Colonic mucosa (tissue), 4 donors: ENCODE data around the gene GMPPB. TPM values are rescaled to one million over a fixed set of nuclear protein-coding genes. Genes with fewer than 3 reads are reported as not detected.
"Not testable (repeated sequence)": the region's sequence is repeated elsewhere in the genome, so short reads cannot be mapped to it uniquely, and the experiment has no call there.

Experiments used
- DNase-seq: peaks from one replicate; pipeline ENCODE4 v3.0.0-alpha.2; 2020
- H3K27ac ChIP-seq: fragments of 200-600 bp; one replicate; pipeline ENCODE4 v1.8.0; 2021
- H3K27me3 ChIP-seq: fragments of 200-600 bp; one replicate; pipeline ENCODE4 v1.8.0; 2021
- H3K36me3 ChIP-seq: fragments of 200-600 bp; one replicate; pipeline ENCODE4 v1.8.0; 2021
- H3K4me1 ChIP-seq: fragments of 200-600 bp; one replicate; pipeline ENCODE4 v1.8.0; 2021; ENCODE audit warnings: mild to moderate bottlenecking
- H3K4me3 ChIP-seq: fragments of 200-600 bp; one replicate; pipeline ENCODE4 v1.8.0; 2021
- H3K9ac ChIP-seq, 2 donors: one replicate each; pipeline ENCODE4 v1.7.0; 2013; ENCODE audit warnings: control low read depth in 2 of 2, low read depth in 2 of 2, low read length in 2 of 2
- H3K9me3 ChIP-seq: fragments of 200-600 bp; one replicate; pipeline ENCODE4 v1.8.0; 2021
- CTCF ChIP-seq: fragments of 200-600 bp; IDR thresholded peaks from one replicate; pipeline ENCODE4 v1.8.0; 2022; ENCODE audit warnings: antibody characterized with exemption, mild to moderate bottlenecking
- intact Hi-C: fragments of 100-400 bp; cut with DNase I; formaldehyde crosslinking; loops from one replicate; pipeline ENCODE4 v1.14.1; 2022
- total RNA-seq, 2 donors: library from RNA; stranded (reverse); fragmentation: NEBNext Ultra II Directional in 1 of 2; extraction: Animal tissue kit (Norgen Biotek cat#: 25700) in 1 of 2; gene quantifications; one replicate each; pipeline ENCODE4 v1.2.1, GENCODE V29; 2021
- donor health status: healthy.
- donor health status: DM: no; HTN: no; CAD: no.
- donor health status: DM: no; HTN: no; CAD: no.

The GMPPB gene
- total RNA-seq, 2 donors from 2014 or later = 59.6 to 127 TPM

GRCh38 chr3:49751501-49751900, 27.8 kb upstream of the GMPPB start:
- H3K4me1 ChIP-seq = no peaks in the 10 kb centered on the region
- H3K36me3 ChIP-seq = no peaks in the 10 kb centered on the region
- intact Hi-C loops = no loop called here
- no peak overlapping the region for H3K27ac ChIP-seq
- H3K9ac ChIP-seq = no peak overlapping the region
- no peaks in the 10 kb centered on the region for H3K27me3 ChIP-seq
- no peak for TF ChIP-seq CTCF
- H3K9me3 ChIP-seq = no peaks in the 10 kb centered on the region
- DNase-seq = no peak
- H3K4me3 ChIP-seq = no peak overlapping the region

DNA sequence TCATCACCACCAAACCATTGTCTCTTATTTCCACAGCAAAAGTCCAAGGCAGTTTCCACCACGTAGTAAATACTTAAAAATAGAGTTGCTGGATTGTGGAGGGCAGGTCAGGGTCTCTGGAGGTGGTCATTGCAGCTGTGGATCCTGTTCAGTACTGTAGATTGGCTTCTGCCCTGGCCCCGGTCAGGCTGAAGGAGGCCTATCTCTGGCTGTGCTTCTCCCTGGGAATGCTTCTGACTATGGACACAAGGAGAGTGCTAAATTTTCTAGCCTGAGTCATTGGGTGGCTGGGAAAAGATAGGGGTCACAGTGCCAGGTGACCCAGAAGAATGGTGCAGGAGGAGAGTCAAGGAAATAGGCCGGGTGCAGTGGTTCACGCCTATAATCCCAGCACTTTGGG, 26.3 kb upstream of the GMPPB start:
- no peak overlapping the region for H3K9ac ChIP-seq
- H3K36me3 ChIP-seq = no peaks in the 10 kb centered on the region
- TF ChIP-seq CTCF = no peak
- intact Hi-C loops = no loop called here
- no peak overlapping the region for H3K4me3 ChIP-seq
- H3K27ac ChIP-seq = no peak overlapping the region
- H3K4me1 ChIP-seq = no peaks in the 10 kb centered on the region
- no peak for DNase-seq
- H3K9me3 ChIP-seq = no peaks in the 10 kb centered on the region
- H3K27me3 ChIP-seq = no peaks in the 10 kb centered on the region

DNA sequence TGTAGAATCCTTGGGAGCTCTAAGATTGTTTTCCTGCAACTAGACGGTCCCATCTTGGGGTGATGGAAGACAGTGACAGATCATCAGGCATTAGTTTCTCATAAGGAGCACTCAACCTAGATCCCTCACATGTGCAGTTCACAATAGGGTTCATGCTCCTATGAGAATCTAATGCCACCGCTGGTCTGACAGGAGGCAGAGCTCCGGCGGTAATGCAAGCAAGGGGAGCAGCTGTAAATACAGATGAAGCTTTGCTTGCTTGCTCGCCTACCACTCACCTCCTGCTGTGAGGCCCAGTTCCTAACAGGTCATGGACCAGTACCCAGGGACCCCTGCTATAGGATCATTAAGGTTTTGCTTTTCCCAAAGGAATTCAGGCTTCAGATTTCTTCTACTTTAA, 25.1 kb upstream of the GMPPB start:
- H3K27me3 ChIP-seq, H3K9me3 ChIP-seq, H3K36me3 ChIP-seq, H3K9ac ChIP-seq, DNase-seq, H3K4me3 ChIP-seq, intact Hi-C loops, H3K4me1 ChIP-seq, H3K27ac ChIP-seq: not testable (repeated sequence)

DNA sequence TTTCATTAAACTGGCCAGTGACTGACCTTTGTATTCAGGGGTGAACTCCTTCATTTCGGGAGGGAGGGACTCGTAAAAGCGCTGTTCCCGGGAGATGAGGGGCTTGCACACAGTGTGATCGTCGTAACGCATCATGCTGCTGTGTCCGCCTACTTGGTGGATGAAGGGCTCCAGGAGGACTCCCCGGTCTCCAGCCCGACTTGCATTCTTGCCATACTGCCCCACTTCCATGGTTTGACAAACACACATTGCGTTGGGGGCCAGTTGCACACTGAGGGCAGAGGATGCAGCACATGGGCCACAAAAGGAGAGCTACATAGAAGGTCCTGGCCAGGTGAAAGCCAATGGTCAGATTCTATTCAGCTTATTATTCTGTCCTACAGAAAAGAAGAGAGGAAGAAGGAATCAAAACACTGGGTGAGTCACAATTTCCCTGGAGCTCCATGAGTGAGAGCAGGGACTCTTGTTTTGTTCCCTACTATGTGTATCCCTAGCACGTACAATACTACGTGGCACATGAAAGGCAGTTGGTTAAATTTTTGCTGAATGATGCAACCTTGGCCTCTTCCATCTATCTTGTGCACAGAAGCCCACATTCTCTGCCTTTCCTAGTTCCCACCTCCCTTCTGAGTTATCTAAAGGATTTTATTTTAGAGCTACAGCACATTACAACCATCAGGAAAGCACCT, 24.2 kb upstream of the GMPPB start:
- H3K9me3 ChIP-seq = no peaks in the 10 kb centered on the region
- H3K4me3 ChIP-seq = no peak overlapping the region
- no peak for TF ChIP-seq CTCF
- H3K4me1 ChIP-seq = no peaks in the 10 kb centered on the region
- no peak overlapping the region for H3K27ac ChIP-seq
- H3K27me3 ChIP-seq = no peaks in the 10 kb centered on the region
- DNase-seq = no peak
- intact Hi-C loops = no loop called here
- H3K36me3 ChIP-seq = no peaks in the 10 kb centered on the region
- no peak overlapping the region for H3K9ac ChIP-seq

GRCh38 chr3:49745986-49746385, 22.2 kb upstream of the GMPPB start:
- intact Hi-C loops = no loop called here
- no peaks in the 10 kb centered on the region for H3K36me3 ChIP-seq

More at GRCh38 chr3:49745986-49746385, 22.2 kb upstream of the GMPPB start:
- H3K9ac ChIP-seq = no peak overlapping the region
- H3K27ac ChIP-seq = no peak overlapping the region
- DNase-seq = no peak
- H3K27me3 ChIP-seq = no peaks in the 10 kb centered on the region
- H3K4me3 ChIP-seq = no peak overlapping the region
- no peaks in the 10 kb centered on the region for H3K4me1 ChIP-seq
- TF ChIP-seq CTCF = no peak
- no peaks in the 10 kb centered on the region for H3K9me3 ChIP-seq
